Smooth muscle cell (in vitro differentiated cells): ENCODE measurements around the gene GALP. TPM values are rescaled to one million over a fixed set of nuclear protein-coding genes. Genes with fewer than 3 reads are reported as not detected.

ENCODE experiments used
- DNase-seq: peaks from one replicate; lab custom pipeline; 2025; ENCODE audit not compliant: unreplicated experiment; lab: John Stamatoyannopoulos, UW
- H2AFZ ChIP-seq: fragments of 200-600 bp; sonication (generic); 2 replicates; pipeline ENCODE4 v1.6.0; 2016; ENCODE audit warnings: antibody characterized with exemption, low read depth, mild to moderate bottlenecking
- H3F3A ChIP-seq: fragments of 200-600 bp; sonication (generic); 2 replicates; pipeline ENCODE4 v1.6.0; 2017; ENCODE audit warnings: antibody characterized with exemption, low read depth
- H3K27ac ChIP-seq: fragments of 200-600 bp; sonication (generic); 2 replicates; pipeline ENCODE4 v1.5.1; 2016; ENCODE audit warnings: low read depth, mild to moderate bottlenecking
- H3K27me3 ChIP-seq: fragments of 200-600 bp; sonication (generic); 2 replicates; pipeline ENCODE4 v1.6.1; 2016; ENCODE audit warnings: low read depth, mild to moderate bottlenecking
- H3K36me3 ChIP-seq: fragments of 200-600 bp; sonication (generic); 2 replicates; pipeline ENCODE4 v1.5.1; 2016; ENCODE audit warnings: low read depth
- H3K4me1 ChIP-seq: fragments of 200-600 bp; sonication (generic); 2 replicates; pipeline ENCODE4 v1.5.1; 2016; ENCODE audit warnings: low read depth
- H3K4me2 ChIP-seq: fragments of 200-600 bp; sonication (generic); 2 replicates; pipeline ENCODE4 v1.6.0; 2016; ENCODE audit warnings: mild to moderate bottlenecking
- H3K4me3 ChIP-seq: fragments of 200-600 bp; sonication (generic); 2 replicates; pipeline ENCODE4 v1.5.1; 2016; ENCODE audit warnings: mild to moderate bottlenecking
- H3K79me2 ChIP-seq: fragments of 200-600 bp; sonication (generic); 2 replicates; pipeline ENCODE4 v1.6.0; 2016; ENCODE audit warnings: low read depth, mild to moderate bottlenecking
- H3K9ac ChIP-seq: fragments of 200-600 bp; sonication (generic); 2 replicates; pipeline ENCODE4 v1.6.0; 2016; ENCODE audit warnings: low read depth
- H3K9me3 ChIP-seq: fragments of 200-600 bp; sonication (generic); replicated peaks from 2 replicates; pipeline ENCODE4 v1.5.1; 2016; ENCODE audit warnings: low read depth
- H4K20me1 ChIP-seq: fragments of 200-600 bp; sonication (generic); 2 replicates; pipeline ENCODE4 v1.6.0; 2016; ENCODE audit warnings: low read depth
- WGBS: methylation state at CpG from one replicate; pipeline ENCODE4 v1.1.7; 2016; ENCODE audit warnings: low lambda C conversion rate; 5-methylcytosine and 5-hydroxymethylcytosine counted together
- polyA plus RNA-seq: library from polyadenylated mRNA; unstranded; fragments of >200 nt; fragmentation: Nextera tagmentation; extraction: Ambion mirVana; gene quantifications from 2 replicates; pipeline ENCODE4 v1.2.1, GENCODE V29; 2016
- total RNA-seq: library from RNA; depleted of rRNA; stranded (reverse); fragments of >200 nt; gene quantifications from 2 replicates; pipeline ENCODE4 v1.2.3, GENCODE V29; 2014
- TF ChIP-seq, protein P1 (sequence below): fragments of 200-600 bp; sonication (generic); IDR thresholded peaks from 2 replicates; pipeline ENCODE4 v1.5.1; 2017; ENCODE audit warnings: borderline replicate concordance, mild to moderate bottlenecking, antibody characterized with exemption; ENCODE audit not compliant: insufficient read depth, poor library complexity, severe bottlenecking

Gene GALP
- total and polyA plus RNA-seq, 2 experiments from 2014 or later: not detected

GRCh38 chr19:56136362-56136761 is 39.4 kb upstream of the GALP start:
- Histone ChIP-seq H3F3A (peaks cover 7% of the 10 kb centered on the region), H3K4me1 (peaks cover 16% of the 10 kb centered on the region), H3K4me2 (no peak overlapping the region), H3K9me3 (no peaks in the 10 kb centered on the region), H4K20me1 (no peaks in the 10 kb centered on the region), H3K9ac (no peak overlapping the region), H3K36me3 (no peaks in the 10 kb centered on the region), H3K4me3 (no peak overlapping the region), H3K27ac (no peak overlapping the region), H2AFZ (no peak overlapping the region), H3K79me2 (no peaks in the 10 kb centered on the region), H3K27me3 (no peaks in the 10 kb centered on the region)
- 46% methylated on average over 10 of the region's 10 CpGs for WGBS
- TF ChIP-seq, protein P1, sequence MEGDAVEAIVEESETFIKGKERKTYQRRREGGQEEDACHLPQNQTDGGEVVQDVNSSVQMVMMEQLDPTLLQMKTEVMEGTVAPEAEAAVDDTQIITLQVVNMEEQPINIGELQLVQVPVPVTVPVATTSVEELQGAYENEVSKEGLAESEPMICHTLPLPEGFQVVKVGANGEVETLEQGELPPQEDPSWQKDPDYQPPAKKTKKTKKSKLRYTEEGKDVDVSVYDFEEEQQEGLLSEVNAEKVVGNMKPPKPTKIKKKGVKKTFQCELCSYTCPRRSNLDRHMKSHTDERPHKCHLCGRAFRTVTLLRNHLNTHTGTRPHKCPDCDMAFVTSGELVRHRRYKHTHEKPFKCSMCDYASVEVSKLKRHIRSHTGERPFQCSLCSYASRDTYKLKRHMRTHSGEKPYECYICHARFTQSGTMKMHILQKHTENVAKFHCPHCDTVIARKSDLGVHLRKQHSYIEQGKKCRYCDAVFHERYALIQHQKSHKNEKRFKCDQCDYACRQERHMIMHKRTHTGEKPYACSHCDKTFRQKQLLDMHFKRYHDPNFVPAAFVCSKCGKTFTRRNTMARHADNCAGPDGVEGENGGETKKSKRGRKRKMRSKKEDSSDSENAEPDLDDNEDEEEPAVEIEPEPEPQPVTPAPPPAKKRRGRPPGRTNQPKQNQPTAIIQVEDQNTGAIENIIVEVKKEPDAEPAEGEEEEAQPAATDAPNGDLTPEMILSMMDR: no peak
- no peak for DNase-seq

DNA sequence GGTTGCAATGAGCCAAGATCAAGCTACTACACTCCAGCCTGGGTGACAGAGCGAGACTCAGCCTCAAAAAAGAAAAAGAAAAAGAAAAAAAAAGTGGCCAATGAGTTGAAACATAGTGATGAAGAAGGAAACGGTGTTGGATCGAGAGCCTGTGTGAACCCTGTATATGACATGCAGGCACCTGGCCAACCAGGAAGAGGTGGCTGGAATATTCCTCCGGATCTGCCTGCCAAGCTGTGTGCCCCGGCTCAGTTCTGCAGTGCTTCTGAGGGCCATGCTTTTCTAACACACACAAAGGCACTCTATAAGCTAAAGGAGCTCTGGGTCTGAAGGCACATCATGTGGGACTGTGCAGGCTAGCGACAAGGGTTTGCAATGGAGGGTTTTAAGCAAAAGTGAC is 38.4 kb upstream of the GALP start:
- no peak overlapping the region for H3K4me3 ChIP-seq
- 93% methylated on average over 6 of the region's 6 CpGs for WGBS
- H3K79me2 ChIP-seq: peaks cover 8% of the 10 kb centered on the region
- no peak overlapping the region for H2AFZ ChIP-seq
- no peak overlapping the region for H3K4me2 ChIP-seq
- peaks cover 22% of the 10 kb centered on the region for H3K4me1 ChIP-seq
- TF ChIP-seq, protein P1: no peak
- H3F3A ChIP-seq: peaks cover 7% of the 10 kb centered on the region
- H3K36me3 ChIP-seq: no peaks in the 10 kb centered on the region
- no peaks in the 10 kb centered on the region for H4K20me1 ChIP-seq
- no peaks in the 10 kb centered on the region for H3K9me3 ChIP-seq
- DNase-seq: no peak
- no peaks in the 10 kb centered on the region for H3K27me3 ChIP-seq
- no peak overlapping the region for H3K9ac ChIP-seq
- no peak overlapping the region for H3K27ac ChIP-seq

- DNase-seq: no peak
- H3K4me3 ChIP-seq: no peak overlapping the region
- H3K27ac ChIP-seq: no peak overlapping the region
- H4K20me1 ChIP-seq: no peaks in the 10 kb centered on the region
- H3F3A ChIP-seq: peaks cover 7% of the 10 kb centered on the region
- TF ChIP-seq, protein P1: no peak
- H3K36me3 ChIP-seq: no peaks in the 10 kb centered on the region
- H3K9me3 ChIP-seq: no peaks in the 10 kb centered on the region
- H3K4me1 ChIP-seq: peaks cover 17% of the 10 kb centered on the region
- no peak overlapping the region for H3K9ac ChIP-seq
- no peaks in the 10 kb centered on the region for H3K27me3 ChIP-seq
- H3K79me2 ChIP-seq: peaks cover 15% of the 10 kb centered on the region
- H3K4me2 ChIP-seq: no peak overlapping the region
- H2AFZ ChIP-seq: no peak overlapping the region
- WGBS: 96% methylated on average over 3 of the region's 3 CpGs
These were observed 37.7 kb upstream of the GALP start for GRCh38 chr19:56138069-56138468.

DNA sequence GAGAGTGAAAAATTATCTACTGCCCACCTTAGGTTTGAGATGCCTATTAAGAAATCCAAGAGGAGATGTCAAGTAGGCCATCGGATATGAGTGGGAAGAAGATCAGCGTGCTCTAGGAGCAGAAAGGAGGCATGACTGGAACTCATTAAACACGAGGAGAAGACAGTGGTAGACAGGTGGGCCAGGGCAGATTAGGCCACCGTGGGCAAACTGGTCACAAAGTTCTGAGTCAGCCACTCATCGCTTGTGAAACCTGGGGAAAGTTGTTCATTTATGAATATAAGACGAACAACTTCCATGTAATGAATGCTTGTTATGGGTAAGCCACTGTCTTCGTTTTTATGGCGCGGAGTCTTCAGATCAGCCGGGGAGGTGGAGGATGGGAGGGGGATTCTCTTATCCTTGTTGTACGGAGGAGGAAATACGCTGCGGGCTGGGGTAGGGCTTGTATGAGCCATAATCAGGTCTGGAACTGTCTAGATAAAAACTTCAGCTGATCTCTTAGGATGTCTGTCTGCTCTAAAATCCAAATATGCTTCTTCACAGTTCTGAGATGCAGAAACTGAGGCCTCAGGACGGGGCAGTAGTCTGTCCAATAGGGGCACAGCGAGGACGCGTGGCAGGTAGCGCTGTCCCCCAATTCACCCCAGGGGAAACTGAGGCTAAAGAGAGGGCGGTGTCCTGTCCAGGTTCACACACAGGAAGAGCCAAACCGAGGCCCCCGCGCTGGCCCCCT is 35.8 kb upstream of the GALP start:
- Histone ChIP-seq H3K9ac (peak overlapping the region; percentile 80), H3K27ac (peak overlapping the region; percentile 89), H3K4me2 (peak overlapping the region; percentile 95), H3K36me3 (no peaks in the 10 kb centered on the region), H4K20me1 (peaks cover 16% of the 10 kb centered on the region), H3K79me2 (peaks cover 31% of the 10 kb centered on the region), H3K27me3 (no peaks in the 10 kb centered on the region), H3K4me3 (peak overlapping the region; percentile 79), H3F3A (peaks cover 7% of the 10 kb centered on the region), H2AFZ (peak overlapping the region; percentile 97), H3K9me3 (no peaks in the 10 kb centered on the region), H3K4me1 (peaks cover 16% of the 10 kb centered on the region)
- WGBS: 46% methylated on average over 22 of the region's 22 CpGs
- DNase-seq: no peak
- TF ChIP-seq, protein P1: no peak
